ENCODE results near the gene ADM.

- TF ChIP-seq EZH2 (optimal IDR thresholded peaks at IDR 0.05; ENCODE audit: low read depth, low read length) (no peak), CTCF (IDR thresholded peaks at IDR 0.05; ENCODE audit: low read length) (0 out of 2 replicates have a peak, but pooled peaks have one; percentile 2), EZH2phosphoT487 (IDR thresholded peaks at IDR 0.05; ENCODE audit: low read length) (no peak)
Observed at GRCh38 chr11:10302744-10303557, 1.9 kb upstream of the ADM start.

Data from MM.1S (cell line).